Measurements from ENCODE around the gene FGF19.

DNA sequence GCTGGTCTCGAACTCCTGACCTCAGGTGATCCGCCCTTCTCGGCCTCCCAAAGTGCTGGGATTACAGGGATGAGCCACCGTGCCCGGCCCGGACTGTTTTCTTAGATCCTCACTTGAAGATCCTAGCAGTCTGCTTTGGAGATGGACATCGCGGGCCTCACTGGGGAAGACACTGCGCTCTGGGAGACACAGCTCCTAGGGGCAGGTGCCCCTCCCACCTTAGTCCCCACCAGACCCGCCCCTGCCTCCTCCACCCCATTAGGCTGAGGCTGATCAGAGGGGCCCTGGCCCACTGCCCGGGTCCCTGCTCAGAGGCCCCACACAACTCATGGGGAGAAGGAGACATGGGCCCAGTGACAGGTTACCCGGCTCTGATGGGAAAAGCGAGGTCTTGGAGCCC is 17.4 kb downstream of the FGF19 start:
- TF ChIP-seq EZH2 (IDR thresholded peaks at IDR 0.05; ENCODE audit: borderline replicate concordance, low read length) = no peak
- TF ChIP-seq, protein P1, sequence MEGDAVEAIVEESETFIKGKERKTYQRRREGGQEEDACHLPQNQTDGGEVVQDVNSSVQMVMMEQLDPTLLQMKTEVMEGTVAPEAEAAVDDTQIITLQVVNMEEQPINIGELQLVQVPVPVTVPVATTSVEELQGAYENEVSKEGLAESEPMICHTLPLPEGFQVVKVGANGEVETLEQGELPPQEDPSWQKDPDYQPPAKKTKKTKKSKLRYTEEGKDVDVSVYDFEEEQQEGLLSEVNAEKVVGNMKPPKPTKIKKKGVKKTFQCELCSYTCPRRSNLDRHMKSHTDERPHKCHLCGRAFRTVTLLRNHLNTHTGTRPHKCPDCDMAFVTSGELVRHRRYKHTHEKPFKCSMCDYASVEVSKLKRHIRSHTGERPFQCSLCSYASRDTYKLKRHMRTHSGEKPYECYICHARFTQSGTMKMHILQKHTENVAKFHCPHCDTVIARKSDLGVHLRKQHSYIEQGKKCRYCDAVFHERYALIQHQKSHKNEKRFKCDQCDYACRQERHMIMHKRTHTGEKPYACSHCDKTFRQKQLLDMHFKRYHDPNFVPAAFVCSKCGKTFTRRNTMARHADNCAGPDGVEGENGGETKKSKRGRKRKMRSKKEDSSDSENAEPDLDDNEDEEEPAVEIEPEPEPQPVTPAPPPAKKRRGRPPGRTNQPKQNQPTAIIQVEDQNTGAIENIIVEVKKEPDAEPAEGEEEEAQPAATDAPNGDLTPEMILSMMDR (IDR thresholded peaks at IDR 0.05; ENCODE audit: low read length) = no peak
